Tibial nerve (tissue), 4 donors: Measurements from ENCODE around the gene PDSS2. TPM values are rescaled to one million over a fixed set of nuclear protein-coding genes. Genes with fewer than 3 reads are reported as not detected.

Source experiments
- DNase-seq, 2 donors: peaks; one replicate each; pipeline ENCODE4 v3.0.0-alpha.2; 2019; ENCODE audit warnings: low spot score in 2 of 2
- H3K27ac ChIP-seq, 4 donors: fragments of 200-600 bp; sonication (generic) in 3 of 4; one replicate each; pipeline ENCODE4 v1.5.1; 2017 to 2019; ENCODE audit warnings: mild to moderate bottlenecking in 1 of 4
- H3K27me3 ChIP-seq, 2 donors: fragments of 200-600 bp; sonication (generic) in 1 of 2; one replicate each; pipeline versions ENCODE4 v1.5.1 to v1.6.0; 2017 to 2019
- H3K36me3 ChIP-seq, 3 donors: fragments of 200-600 bp; sonication (generic); one replicate each; pipeline ENCODE4 v1.5.1; 2018 to 2019
- H3K4me1 ChIP-seq, 4 donors: fragments of 200-600 bp; sonication (generic) in 3 of 4; one replicate each; pipeline ENCODE4 v1.5.1; 2017 to 2019
- H3K4me3 ChIP-seq, 4 donors: fragments of 200-600 bp; sonication (generic) in 3 of 4; one replicate each; pipeline ENCODE4 v1.5.1; 2017 to 2019; ENCODE audit warnings: mild to moderate bottlenecking in 1 of 4, moderate library complexity in 1 of 4
- H3K9me3 ChIP-seq, 4 donors: fragments of 200-600 bp; sonication (generic) in 3 of 4; one replicate each; pipeline ENCODE4 v1.5.1; 2017 to 2019
- EP300 ChIP-seq, 2 donors: sonication (generic); formaldehyde crosslinking; IDR thresholded peaks; one replicate each; pipeline ENCODE4 v1.6.1; 2017; ENCODE audit warnings: antibody characterized with exemption in 2 of 2, mild to moderate bottlenecking in 1 of 2
- POLR2A ChIP-seq, 2 donors: fragments of 450-650 bp; IDR thresholded peaks; one replicate each; pipeline ENCODE4 v1.6.1; 2017; ENCODE audit warnings: antibody characterized with exemption in 2 of 2, mild to moderate bottlenecking in 2 of 2, moderate library complexity in 2 of 2
- WGBS, 2 donors: methylation state at CpG; one replicate each; pipeline ENCODE4 v1.1.5; 2018; 5-methylcytosine and 5-hydroxymethylcytosine counted together
- total RNA-seq, 4 donors: library from RNA; depleted of rRNA; stranded (reverse); fragments of >200 nt; gene quantifications; one replicate each; pipeline ENCODE4 v1.1.0, GENCODE V29; 2016
- TF ChIP-seq, protein P1 (sequence below), 5 experiments: fragments of 200-600 bp in 3 of 5; fragments of 450-650 bp in 2 of 5; sonication (generic) in 3 of 5; IDR thresholded peaks; one replicate each; pipeline ENCODE4 v1.5.1; 2016 to 2019; ENCODE audit warnings: antibody characterized with exemption in 5 of 5, mild to moderate bottlenecking in 3 of 5, moderate library complexity in 2 of 5

Gene PDSS2
- total RNA-seq, 4 donors from 2014 or later: 8.2 to 9.4 (median 8.6) TPM

DNA sequence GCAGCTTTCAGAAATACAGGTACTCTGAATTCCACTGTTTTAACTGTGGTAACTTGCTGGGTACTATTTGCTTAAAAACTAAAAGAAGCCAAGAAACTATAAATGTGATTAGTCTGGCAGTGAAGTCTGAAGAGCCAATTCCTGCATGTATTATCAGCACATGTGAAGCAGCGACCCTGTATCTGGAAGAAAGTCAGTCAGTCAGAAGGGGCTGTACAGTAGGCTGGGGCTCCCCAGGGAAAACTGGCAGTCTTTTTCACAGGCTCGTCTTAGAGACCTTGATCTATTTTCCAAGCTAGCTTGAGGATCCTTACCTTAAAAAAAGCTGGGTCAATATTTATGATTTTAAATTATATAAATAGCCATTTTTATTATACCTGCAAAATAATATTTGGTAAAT lies 104.9 kb downstream of the PDSS2 start:
- H3K4me3 ChIP-seq: no peak overlapping the region
- TF ChIP-seq EP300 (IDR thresholded peaks at IDR 0.05): no peak
- TF ChIP-seq, protein P1, sequence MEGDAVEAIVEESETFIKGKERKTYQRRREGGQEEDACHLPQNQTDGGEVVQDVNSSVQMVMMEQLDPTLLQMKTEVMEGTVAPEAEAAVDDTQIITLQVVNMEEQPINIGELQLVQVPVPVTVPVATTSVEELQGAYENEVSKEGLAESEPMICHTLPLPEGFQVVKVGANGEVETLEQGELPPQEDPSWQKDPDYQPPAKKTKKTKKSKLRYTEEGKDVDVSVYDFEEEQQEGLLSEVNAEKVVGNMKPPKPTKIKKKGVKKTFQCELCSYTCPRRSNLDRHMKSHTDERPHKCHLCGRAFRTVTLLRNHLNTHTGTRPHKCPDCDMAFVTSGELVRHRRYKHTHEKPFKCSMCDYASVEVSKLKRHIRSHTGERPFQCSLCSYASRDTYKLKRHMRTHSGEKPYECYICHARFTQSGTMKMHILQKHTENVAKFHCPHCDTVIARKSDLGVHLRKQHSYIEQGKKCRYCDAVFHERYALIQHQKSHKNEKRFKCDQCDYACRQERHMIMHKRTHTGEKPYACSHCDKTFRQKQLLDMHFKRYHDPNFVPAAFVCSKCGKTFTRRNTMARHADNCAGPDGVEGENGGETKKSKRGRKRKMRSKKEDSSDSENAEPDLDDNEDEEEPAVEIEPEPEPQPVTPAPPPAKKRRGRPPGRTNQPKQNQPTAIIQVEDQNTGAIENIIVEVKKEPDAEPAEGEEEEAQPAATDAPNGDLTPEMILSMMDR (IDR thresholded peaks at IDR 0.05): no peak
- TF ChIP-seq POLR2A (IDR thresholded peaks at IDR 0.05): no peak
- no peaks in the 10 kb centered on the region for H3K9me3 ChIP-seq
- DNase-seq: no peak
- H3K36me3 ChIP-seq: no peaks in the 10 kb centered on the region
- 62 to 70% methylated on average over 2 of the region's 2 CpGs for WGBS, 2 donors
- H3K27ac ChIP-seq: no peak overlapping the region
- H3K27me3 ChIP-seq: no peaks in the 10 kb centered on the region
- H3K4me1 ChIP-seq: peaks cover 0 to 3% (median 0%) of the 10 kb centered on the region in 4 donors

DNA sequence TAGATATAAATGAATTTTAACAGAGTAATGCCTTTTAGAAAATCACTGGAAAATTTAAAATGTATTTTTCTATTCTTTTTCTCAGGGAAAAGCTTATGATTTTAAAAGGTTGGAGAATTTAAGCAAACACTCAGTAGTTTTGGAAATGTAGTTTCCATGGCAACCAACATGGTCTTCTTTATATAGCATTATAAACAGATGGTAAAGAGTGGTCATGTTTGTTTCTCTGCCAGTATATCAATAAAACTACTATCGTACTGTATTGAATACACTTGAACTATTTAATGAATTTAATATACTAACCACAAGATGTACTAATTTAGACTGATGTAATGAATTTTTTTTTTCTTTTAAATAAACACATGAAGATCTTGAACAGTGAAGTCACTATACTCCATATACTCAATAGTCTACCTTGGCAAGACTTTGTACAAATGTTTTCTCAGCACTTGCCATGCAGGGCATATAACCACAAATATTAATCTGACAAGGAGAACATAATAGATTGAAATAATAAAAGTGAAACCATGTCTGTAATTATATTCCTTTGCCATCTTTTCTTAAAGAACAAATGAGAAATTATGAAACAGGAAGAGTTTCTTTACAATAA lies 105.5 kb downstream of the PDSS2 start:
- no peaks in the 10 kb centered on the region for H3K27me3 ChIP-seq
- no peak for TF ChIP-seq EP300 (IDR thresholded peaks at IDR 0.05)
- no peak for TF ChIP-seq POLR2A (IDR thresholded peaks at IDR 0.05)
- TF ChIP-seq, protein P1 (IDR thresholded peaks at IDR 0.05): no peak
- no peak overlapping the region for H3K4me3 ChIP-seq
- 46 to 49% methylated on average over 1 of the region's 1 CpG for WGBS, 2 donors
- no peak overlapping the region for H3K27ac ChIP-seq
- H3K36me3 ChIP-seq: no peaks in the 10 kb centered on the region
- H3K4me1 ChIP-seq: peaks cover 0 to 3% (median 0%) of the 10 kb centered on the region in 4 donors
- H3K9me3 ChIP-seq: no peaks in the 10 kb centered on the region
- DNase-seq: no peak

DNA sequence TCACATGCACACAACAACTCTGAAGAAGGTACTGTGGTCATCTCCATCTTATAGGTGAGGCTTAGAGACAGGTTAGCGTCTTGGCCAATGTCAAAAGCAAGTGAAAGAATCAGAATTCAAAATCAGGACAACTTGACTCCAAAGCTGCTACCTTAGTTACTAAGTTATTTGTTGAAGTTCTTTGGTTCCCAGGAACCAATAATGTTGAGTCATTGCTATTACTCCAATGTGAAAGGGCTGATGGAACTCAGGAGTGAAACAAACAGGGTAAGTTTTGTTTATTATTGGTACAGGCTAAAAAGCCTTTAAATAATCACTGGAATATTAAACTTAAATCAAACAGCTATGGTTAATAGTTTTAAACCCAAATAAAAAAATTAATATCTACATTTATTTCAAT lies 111.1 kb downstream of the PDSS2 start:
- H3K27ac ChIP-seq: no peak overlapping the region
- H3K4me3 ChIP-seq: no peak overlapping the region
- no peaks in the 10 kb centered on the region for H3K36me3 ChIP-seq
- WGBS, 2 donors: 93 to 96% methylated on average over 1 of the region's 1 CpG
- no peaks in the 10 kb centered on the region for H3K27me3 ChIP-seq
- no peaks in the 10 kb centered on the region for H3K9me3 ChIP-seq
- DNase-seq: no peak
- no peaks in the 10 kb centered on the region for H3K4me1 ChIP-seq
- TF ChIP-seq, protein P1 (IDR thresholded peaks at IDR 0.05): no peak
- TF ChIP-seq POLR2A (IDR thresholded peaks at IDR 0.05): no peak

GRCh38 chr6:107345393-107345792 lies 114.0 kb downstream of the PDSS2 start:
- no peak for DNase-seq
- no peaks in the 10 kb centered on the region for H3K27me3 ChIP-seq
- TF ChIP-seq, protein P1 (IDR thresholded peaks at IDR 0.05): no peak
- no peak overlapping the region for H3K4me3 ChIP-seq
- H3K36me3 ChIP-seq: no peaks in the 10 kb centered on the region
- no peaks in the 10 kb centered on the region for H3K9me3 ChIP-seq
- H3K27ac ChIP-seq: no peak overlapping the region
- no peaks in the 10 kb centered on the region for H3K4me1 ChIP-seq

DNA sequence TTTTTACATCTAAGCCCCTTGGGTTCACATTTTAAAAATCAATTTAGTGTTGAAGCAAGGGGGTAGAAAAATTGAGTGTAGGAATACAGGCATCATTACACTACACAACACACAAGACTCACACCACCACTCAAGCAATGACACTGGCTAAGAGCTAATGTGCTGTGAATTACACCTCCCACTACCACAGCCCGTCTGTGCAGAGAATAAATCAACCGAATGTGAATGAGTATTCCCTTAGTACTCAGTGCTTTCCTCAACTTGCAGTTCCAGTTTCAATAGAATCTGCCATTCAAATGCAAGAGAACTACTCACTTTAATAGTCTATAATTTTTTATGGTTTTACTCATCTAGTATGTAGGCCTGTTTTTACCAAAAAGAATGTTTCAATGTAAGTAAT lies 114.4 kb downstream of the PDSS2 start:
- WGBS, 2 donors: 77 to 90% methylated on average over 2 of the region's 2 CpGs
- Histone ChIP-seq H3K36me3 (no peaks in the 10 kb centered on the region), H3K4me1 (no peaks in the 10 kb centered on the region), H3K27ac (no peak overlapping the region), H3K4me3 (no peak overlapping the region), H3K9me3 (no peaks in the 10 kb centered on the region), H3K27me3 (no peaks in the 10 kb centered on the region)
- no peak for DNase-seq
- no peak for TF ChIP-seq EP300 (IDR thresholded peaks at IDR 0.05)
- TF ChIP-seq POLR2A (IDR thresholded peaks at IDR 0.05): no peak
- TF ChIP-seq, protein P1 (IDR thresholded peaks at IDR 0.05): no peak
